NCI-H82 treated with DMSO at 0.1 percent for 48 hours (cell line): ENCODE measurements around the gene STK39.

Source experiments
- DNase-seq: peaks from one replicate; lab custom pipeline; 2025; ENCODE audit not compliant: unreplicated experiment; lab: John Stamatoyannopoulos, UW

The STK39 gene

GRCh38 chr2:168165985-168166901, 81.2 kb downstream of the STK39 start:
- DNase-seq = peak; percentile 41

DNA sequence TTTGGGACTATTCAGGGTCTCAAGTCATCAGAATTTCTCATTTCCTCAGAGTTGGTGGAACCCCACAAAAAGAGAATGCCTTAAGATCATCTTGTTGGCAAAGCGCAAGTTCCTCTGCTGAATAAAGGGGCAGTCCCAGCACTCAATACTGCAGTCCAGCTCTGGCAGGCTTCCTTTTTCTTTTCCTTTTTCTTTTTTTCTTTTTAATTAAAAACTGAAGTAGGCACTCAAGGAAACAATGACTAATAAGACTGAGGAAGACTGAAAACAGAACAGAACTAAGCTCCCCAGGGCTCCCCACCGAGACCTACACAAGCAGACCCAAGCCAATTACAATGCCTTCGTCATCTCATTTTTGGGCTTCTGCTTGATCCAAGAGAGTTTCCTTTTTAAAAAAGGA, 82.0 kb downstream of the STK39 start:
- no peak for DNase-seq

GRCh38 chr2:168160897-168161296, 86.5 kb downstream of the STK39 start:
- DNase-seq = peak; percentile 44

DNA sequence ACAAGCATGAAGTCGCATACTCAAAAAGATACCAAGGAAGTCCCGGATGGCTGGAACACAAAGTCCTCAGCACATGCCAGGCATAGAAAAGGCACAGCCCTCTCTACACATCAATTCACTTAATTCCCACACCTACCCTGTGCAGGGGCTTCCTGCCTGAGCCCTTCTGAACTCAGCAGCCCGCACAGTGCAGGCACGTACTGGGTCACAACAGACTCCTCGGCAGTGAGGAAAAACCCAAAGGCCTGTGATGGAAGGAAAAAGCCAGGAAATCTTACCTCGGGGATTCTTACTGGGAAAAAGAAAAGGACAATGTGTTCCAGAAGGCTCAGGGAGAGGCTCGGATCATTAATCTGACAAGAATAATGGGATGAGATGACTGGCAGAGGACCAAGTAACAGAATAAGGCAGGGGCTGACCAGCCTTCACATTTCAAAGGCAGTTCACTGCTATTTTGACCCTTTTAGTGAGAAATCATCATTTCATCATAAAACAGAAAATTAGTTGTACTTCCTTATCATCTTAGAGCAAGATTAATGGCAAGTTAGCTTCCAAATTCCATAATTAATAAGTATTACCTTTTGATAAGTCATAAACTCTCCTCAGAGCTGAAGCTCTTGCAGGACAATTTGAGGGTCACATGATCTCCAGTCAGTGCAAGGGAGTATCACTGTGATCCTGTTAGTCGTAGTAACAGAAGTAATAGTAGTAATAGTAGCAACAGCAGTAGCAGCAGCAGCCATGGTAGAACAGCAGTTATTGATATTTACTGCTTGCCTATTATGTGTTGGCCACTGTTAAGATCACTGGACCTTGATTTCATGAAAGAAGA, 87.4 kb downstream of the STK39 start:
- DNase-seq = peak; percentile 73

DNA sequence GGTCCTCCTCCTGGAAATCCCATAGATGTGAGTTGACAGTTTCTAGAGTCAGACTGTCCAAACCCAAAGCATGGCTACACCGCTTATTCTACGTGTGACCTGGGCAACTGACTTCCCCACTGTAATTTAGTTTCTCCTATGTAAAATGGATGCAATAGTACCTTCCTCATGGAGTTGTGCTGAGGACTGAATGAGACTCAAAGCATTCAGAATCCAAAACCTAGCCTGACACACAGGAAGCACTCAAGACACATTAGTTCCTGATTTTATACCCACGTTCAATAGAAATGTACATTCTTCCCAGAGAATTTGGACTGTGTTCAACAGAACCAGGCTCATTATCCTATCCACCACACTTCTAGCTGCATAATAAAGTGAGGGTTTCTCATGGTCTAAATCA, 88.8 kb downstream of the STK39 start:
- DNase-seq = no peak

DNA sequence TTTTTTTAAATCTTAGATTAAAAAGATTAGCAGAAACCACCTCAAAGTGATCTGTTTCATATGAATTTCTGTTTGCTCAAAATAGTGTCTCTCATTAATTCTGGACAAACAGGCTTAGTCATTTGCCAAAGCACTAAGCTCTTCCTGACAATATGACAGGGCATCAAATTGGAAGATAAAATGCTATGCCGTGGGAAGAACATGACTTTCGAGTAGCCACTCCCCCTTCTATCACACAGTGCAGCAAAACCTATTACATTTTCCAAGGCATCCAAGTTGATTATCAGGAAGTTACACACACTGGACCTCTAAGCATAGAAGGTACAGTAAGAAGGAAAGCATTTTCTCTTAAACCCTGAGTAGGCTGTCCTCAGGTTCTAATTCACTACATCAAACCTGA, 89.5 kb downstream of the STK39 start:
- peak; percentile 15 for DNase-seq

DNA sequence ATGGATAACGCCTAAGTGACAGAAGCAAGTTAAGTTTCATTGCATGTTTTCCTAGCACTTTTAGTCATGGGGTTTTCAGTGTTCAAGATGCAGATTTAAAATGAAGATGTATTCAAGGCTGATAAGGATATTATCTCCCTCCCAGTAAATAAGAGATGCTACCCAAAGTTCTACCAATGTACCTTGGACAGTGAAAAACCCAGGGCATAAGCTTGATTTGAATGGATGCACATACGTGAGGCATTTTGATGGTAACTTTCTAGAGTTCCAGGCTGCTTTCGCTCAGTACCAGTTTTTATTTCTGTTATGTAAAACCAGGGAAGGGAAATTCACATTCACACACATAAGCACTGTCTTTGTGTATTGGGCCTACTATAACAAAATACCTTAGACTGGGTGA, 90.3 kb downstream of the STK39 start:
- no peak for DNase-seq

- no peak for DNase-seq
Observed at GRCh38 chr2:168156661-168157060, 90.7 kb downstream of the STK39 start.

DNA sequence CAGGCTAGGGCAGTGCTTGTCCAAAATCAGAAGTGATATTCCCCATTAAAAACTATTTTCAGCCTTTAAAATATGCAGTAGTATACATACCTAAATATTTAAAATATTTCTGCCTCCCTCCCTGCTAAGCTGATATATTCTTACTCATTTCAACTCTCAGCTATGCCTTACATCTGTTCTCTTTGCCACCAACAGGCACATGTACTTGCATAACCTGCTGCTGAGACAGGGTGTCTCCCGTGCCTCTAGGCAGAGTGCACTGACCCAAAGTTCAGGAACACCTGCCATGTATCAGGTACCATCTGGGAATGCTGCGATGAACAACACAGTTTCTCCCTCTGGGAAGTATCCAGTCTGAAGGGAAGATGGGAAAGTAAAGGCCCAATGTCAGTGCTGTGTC, 91.7 kb downstream of the STK39 start:
- no peak for DNase-seq

DNA sequence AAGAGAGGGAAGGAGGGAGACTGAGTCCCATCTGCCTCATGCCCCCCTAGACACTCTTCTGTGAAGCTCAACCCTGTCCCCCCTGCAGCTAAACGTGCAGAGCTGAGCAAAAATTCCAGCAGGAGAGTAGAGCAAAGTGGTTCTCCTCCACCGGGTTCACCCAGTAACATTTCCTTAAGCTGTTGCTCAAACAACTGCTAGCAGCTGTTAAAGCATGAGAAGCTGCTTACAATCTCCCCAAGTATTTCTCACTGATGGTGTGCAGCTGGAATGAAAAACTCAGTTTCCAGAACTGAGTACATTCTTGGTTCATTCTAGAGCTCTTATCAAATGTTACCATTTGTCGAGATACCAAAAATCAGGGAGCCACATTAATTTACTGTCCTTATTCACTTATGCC, 92.3 kb downstream of the STK39 start:
- DNase-seq = no peak

DNA sequence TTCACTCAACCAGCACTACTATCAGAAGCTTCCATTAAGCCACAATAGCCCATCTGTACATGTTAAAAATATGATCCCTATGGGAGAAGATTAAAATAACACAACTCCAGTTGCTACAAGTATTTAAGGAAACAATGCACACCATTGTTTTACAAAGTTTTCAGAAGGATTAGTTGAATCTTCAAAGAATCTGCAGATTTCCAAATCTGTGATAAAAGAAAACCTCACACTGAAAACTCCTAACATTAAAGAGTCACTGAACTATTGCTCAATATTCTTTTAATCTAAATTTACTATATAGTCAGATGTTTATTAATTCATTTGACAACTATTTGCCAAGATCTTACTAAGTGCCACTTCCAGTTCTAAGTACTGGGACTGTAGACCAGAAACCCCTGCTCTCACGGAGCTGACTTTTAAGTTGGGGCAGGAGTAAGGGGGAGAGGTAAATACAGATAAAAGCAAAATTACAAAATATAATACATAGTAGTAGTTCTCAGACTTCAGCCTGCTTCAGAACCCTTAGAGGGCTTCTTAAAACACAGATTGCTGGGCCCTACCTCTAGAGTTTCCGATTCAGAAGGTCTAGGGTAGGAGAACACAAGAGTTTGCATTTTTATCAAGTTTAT, 94.4 kb downstream of the STK39 start:
- no peak for DNase-seq

GRCh38 chr2:168149986-168150385, 97.4 kb downstream of the STK39 start:
- no peak for DNase-seq

- no peak for DNase-seq
Observed at GRCh38 chr2:168149150-168149974, 98.0 kb downstream of the STK39 start.

GRCh38 chr2:168147830-168148794, 99.3 kb downstream of the STK39 start:
- no peak for DNase-seq

GRCh38 chr2:168146892-168147810, 100.2 kb downstream of the STK39 start:
- DNase-seq = no peak

DNA sequence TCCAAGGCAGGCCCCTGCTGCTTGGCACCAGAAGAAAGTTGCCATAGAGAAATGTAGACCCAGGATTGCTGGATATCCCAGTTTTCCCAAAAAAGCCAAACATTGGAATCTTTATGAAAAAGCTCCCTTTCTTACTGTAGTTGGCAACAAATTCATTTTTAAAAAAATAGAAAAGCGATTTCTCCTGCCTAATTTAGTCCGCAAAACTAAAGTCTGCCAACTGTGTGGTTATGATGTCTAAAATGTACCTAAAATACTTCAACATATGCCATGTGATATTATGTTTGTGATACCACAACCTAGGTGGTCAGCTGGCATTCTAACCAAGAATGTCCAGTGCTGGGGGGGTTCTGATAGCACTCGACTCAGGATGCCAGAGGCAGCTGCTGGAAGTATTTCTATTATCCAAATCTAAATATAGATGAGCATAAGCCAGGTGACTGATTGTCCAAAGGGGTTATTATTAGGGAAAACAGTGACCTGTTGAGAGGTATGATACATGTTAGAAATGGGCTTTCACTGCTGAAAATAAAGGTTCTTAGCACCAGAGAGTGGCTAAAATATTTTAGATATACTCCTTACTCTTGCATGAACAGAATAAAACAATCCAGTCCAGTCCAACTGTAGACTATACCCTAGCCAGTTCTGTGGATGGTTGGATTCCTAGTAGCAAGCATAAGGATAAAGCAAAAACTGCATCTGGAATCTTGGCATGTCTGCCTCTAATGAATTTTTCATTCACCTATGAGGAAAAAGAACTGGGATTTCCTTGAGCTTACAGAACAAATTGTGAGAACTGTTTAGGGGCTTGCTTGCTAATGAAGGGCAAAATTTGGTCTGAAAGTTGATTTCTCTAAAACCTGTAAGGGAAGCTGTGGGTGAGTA, 101.7 kb downstream of the STK39 start:
- DNase-seq = no peak

- no peak for DNase-seq
Observed at GRCh38 chr2:168145011-168145410, 102.4 kb downstream of the STK39 start.

- no peak for DNase-seq
Observed at GRCh38 chr2:168143813-168144212, 103.6 kb downstream of the STK39 start.
